ENCODE data around the gene TBC1D24. TPM values are rescaled to one million over a fixed set of nuclear protein-coding genes. Genes with fewer than 3 reads are reported as not detected.

TBC1D24 gene
- total and polyA plus RNA-seq, 2 experiments from 2014 or later = 5.4 to 21.0 TPM

- Mint-ChIP-seq H3K4me1 (peaks cover 49% of the 10 kb centered on the region), H3K4me3 (peak within 1 kb of the TSS; percentile 89), H3K27me3 (ENCODE audit: insufficient read depth, low read depth, poor library complexity) (peaks cover 39% of the 10 kb centered on the region), H3K36me3 (ENCODE audit: low read depth) (peaks cover 10% of the 10 kb centered on the region; the same call in 2 of the 3 replicates), H3K9me3 (no peaks in the 10 kb centered on the region; the same call in 1 of the 3 replicates), H3K27ac (peak within 1 kb of the TSS; percentile 97)
- Histone ChIP-seq H3K27ac (ENCODE audit: low read depth) (peak within 1 kb of the TSS; percentile 96), H3K27me3 (ENCODE audit: insufficient read depth) (no peaks in the 10 kb centered on the region), H3K4me2 (peak within 1 kb of the TSS; percentile 92), H3F3A (replicated peaks; ENCODE audit: low read depth) (0 out of 2 replicates have a peak, but pooled peaks cover 15% of the 10 kb centered on the region), H3K36me3 (ENCODE audit: insufficient read depth) (no peaks in the 10 kb centered on the region), H3K79me2 (replicated peaks; ENCODE audit: insufficient read depth) (peaks cover 43% of the 10 kb centered on the region), H3K4me1 (ENCODE audit: insufficient read depth) (peaks cover 22% of the 10 kb centered on the region; the same call in 1 of the 2 replicates), H4K20me1 (replicated peaks; ENCODE audit: insufficient read depth) (peaks cover 29% of the 10 kb centered on the region), H3K9me2 (ENCODE audit: insufficient read depth) (no peaks in the 10 kb centered on the region), H3K4me3 (peak within 1 kb of the TSS; percentile 91), H2AFZ (peak within 1 kb of the TSS; percentile 88; the same call in 1 of the 2 replicates)
- TF ChIP-seq, protein P1, sequence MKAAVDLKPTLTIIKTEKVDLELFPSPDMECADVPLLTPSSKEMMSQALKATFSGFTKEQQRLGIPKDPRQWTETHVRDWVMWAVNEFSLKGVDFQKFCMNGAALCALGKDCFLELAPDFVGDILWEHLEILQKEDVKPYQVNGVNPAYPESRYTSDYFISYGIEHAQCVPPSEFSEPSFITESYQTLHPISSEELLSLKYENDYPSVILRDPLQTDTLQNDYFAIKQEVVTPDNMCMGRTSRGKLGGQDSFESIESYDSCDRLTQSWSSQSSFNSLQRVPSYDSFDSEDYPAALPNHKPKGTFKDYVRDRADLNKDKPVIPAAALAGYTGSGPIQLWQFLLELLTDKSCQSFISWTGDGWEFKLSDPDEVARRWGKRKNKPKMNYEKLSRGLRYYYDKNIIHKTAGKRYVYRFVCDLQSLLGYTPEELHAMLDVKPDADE (IDR thresholded peaks at IDR 0.05) = no peak
- TF ChIP-seq POLR2AphosphoS5 (IDR thresholded peaks at IDR 0.05; ENCODE audit: low read depth) (peak; percentile 77), CREB1 (CRISPR knock-in tag; IDR thresholded peaks at IDR 0.05; ENCODE audit: low read depth) (peak; percentile 97)
- DNase-seq (ENCODE audit: low spot score) (peak; percentile 96), ATAC-seq (peak; percentile 74)
Observed at GRCh38 chr16:2513405-2514332, 38.7 kb downstream of the TBC1D24 start, which contains the start of gene ATP6V0C. TSS of gene ATP6V0C (plus strand) at chr16:2513952. CDS start at chr16:2514104, 152 bp downstream.

DNA sequence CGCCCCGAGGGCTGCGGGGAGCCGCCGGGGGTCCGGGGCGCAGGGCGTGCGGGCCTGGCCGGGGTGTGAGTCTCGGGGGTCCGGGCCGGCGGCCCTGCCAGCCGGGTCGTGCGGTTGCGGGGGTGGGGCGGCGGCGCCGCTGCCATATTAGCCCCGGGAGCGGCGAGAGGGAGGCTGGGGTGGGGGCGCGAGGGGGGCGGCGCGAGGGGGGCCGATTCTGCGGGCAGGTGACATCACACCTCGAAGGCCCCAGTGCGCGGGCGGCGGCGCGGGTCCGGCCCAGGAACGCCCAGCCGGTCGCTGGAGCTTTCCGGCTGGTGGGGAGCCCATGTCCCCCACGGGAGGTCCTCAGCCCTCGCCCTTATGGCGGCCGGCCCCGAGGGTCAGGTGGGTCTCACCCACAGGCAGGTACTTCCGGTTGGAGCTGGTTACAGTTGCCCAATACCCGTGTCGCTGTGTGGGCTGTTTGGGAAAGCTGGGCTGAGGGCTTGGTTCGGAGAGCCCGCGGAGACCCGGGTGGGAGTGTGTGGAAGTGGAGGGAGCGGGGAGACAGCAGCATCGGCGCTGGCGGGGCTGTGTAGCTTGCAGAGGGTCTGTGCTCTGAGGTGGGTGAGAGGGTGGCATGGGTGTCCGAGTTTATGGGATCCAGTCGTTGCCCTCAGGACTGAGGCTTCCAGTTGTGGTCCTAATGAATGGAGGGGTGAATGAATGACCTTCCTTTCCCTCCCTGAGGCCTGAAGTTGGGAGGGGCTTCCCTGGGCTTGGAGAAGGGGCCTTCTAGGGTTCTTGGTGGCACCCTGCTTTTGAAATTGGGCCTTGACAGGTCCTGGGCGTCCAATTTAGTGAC, 39.6 kb downstream of the TBC1D24 start:
- Histone ChIP-seq H3K79me2 (replicated peaks; ENCODE audit: insufficient read depth) (peaks cover 50% of the 10 kb centered on the region), H3K9me2 (ENCODE audit: insufficient read depth) (no peaks in the 10 kb centered on the region), H2AFZ (no peak overlapping the region), H3K27ac (ENCODE audit: low read depth) (no peak overlapping the region), H3K36me3 (ENCODE audit: insufficient read depth) (no peaks in the 10 kb centered on the region), H3K27me3 (ENCODE audit: insufficient read depth) (no peaks in the 10 kb centered on the region), H4K20me1 (replicated peaks; ENCODE audit: insufficient read depth) (peaks cover 29% of the 10 kb centered on the region), H3F3A (replicated peaks; ENCODE audit: low read depth) (0 out of 2 replicates have a peak, but pooled peaks cover 23% of the 10 kb centered on the region), H3K4me3 (peak overlapping the region; percentile 91), H3K4me2 (peak overlapping the region; percentile 92), H3K4me1 (ENCODE audit: insufficient read depth) (peaks cover 22% of the 10 kb centered on the region; the same call in 1 of the 2 replicates)
- Mint-ChIP-seq H3K27me3 (ENCODE audit: insufficient read depth, low read depth, poor library complexity) (peaks cover 42% of the 10 kb centered on the region), H3K36me3 (ENCODE audit: low read depth) (peaks cover 11% of the 10 kb centered on the region), H3K4me1 (peaks cover 52% of the 10 kb centered on the region), H3K4me3 (peak overlapping the region; percentile 89), H3K9me3 (no peaks in the 10 kb centered on the region; the same call in 1 of the 3 replicates), H3K27ac (peak overlapping the region; percentile 95)
- DNase-seq (ENCODE audit: low spot score) (peak; percentile 52), ATAC-seq (peak; percentile 1; the same call in 2 of the 3 replicates)
- TF ChIP-seq JUNB (IDR thresholded peaks at IDR 0.05; ENCODE audit: unreplicated experiment) (no peak), POLR2AphosphoS5 (IDR thresholded peaks at IDR 0.05; ENCODE audit: low read depth) (no peak), ZNF462 (CRISPR knock-in tag; IDR thresholded peaks at IDR 0.05) (no peak), NANOG (IDR thresholded peaks at IDR 0.05; ENCODE audit: borderline replicate concordance) (no peak), EZH2phosphoT487 (IDR thresholded peaks at IDR 0.05; ENCODE audit: unreplicated experiment) (no peak), CREB1 (CRISPR knock-in tag; IDR thresholded peaks at IDR 0.05; ENCODE audit: low read depth) (no peak)
- TF ChIP-seq, protein P2, sequence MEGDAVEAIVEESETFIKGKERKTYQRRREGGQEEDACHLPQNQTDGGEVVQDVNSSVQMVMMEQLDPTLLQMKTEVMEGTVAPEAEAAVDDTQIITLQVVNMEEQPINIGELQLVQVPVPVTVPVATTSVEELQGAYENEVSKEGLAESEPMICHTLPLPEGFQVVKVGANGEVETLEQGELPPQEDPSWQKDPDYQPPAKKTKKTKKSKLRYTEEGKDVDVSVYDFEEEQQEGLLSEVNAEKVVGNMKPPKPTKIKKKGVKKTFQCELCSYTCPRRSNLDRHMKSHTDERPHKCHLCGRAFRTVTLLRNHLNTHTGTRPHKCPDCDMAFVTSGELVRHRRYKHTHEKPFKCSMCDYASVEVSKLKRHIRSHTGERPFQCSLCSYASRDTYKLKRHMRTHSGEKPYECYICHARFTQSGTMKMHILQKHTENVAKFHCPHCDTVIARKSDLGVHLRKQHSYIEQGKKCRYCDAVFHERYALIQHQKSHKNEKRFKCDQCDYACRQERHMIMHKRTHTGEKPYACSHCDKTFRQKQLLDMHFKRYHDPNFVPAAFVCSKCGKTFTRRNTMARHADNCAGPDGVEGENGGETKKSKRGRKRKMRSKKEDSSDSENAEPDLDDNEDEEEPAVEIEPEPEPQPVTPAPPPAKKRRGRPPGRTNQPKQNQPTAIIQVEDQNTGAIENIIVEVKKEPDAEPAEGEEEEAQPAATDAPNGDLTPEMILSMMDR (conservative IDR thresholded peaks at IDR 0.05; ENCODE audit: low read depth in 2 of 2) = no peak
